Neural crest cell (in vitro differentiated cells): ENCODE data around the gene TRIM71. TPM values are rescaled to one million over a fixed set of nuclear protein-coding genes. Genes with fewer than 3 reads are reported as not detected.

Source experiments
- DNase-seq: peaks from one replicate; pipeline ENCODE4 v3.0.0; 2021; ENCODE audit warnings: low read depth, mixed read lengths, low spot score
- H3K27ac Mint-ChIP-seq: one replicate; pipeline ENCODE4 v1.8.0; 2021; ENCODE audit warnings: mild to moderate bottlenecking, mixed read lengths; ENCODE audit not compliant: unreplicated experiment
- H3K27me3 Mint-ChIP-seq: 2 replicates; pipeline ENCODE4 v1.8.0; 2021; ENCODE audit warnings: low read depth, mild to moderate bottlenecking, mixed read lengths
- H3K36me3 Mint-ChIP-seq: 2 replicates; pipeline ENCODE4 v1.8.0; 2021; ENCODE audit warnings: low read depth, mild to moderate bottlenecking, mixed read lengths
- H3K4me1 Mint-ChIP-seq: 2 replicates; pipeline ENCODE4 v1.8.0; 2021; ENCODE audit warnings: mixed read lengths
- H3K4me3 Mint-ChIP-seq: one replicate; pipeline ENCODE4 v1.8.0; 2021; ENCODE audit warnings: mild to moderate bottlenecking, mixed read lengths
- H3K9me3 Mint-ChIP-seq: 2 replicates; pipeline ENCODE4 v1.8.0; 2021; ENCODE audit warnings: mixed read lengths
- total RNA-seq: library from RNA; stranded (reverse); gene quantifications from 2 replicates; pipeline ENCODE4 v1.2.1, GENCODE V29; 2021
- TF ChIP-seq, protein P1 (sequence below): fragments of 200-600 bp; sonication (generic); conservative IDR thresholded peaks from 2 replicates; pipeline ENCODE4 v1.5.0; 2021; ENCODE audit warnings: antibody characterized with exemption, mild to moderate bottlenecking

Gene TRIM71
- total RNA-seq, 1 donor from 2014 or later: 92.4 TPM

DNA sequence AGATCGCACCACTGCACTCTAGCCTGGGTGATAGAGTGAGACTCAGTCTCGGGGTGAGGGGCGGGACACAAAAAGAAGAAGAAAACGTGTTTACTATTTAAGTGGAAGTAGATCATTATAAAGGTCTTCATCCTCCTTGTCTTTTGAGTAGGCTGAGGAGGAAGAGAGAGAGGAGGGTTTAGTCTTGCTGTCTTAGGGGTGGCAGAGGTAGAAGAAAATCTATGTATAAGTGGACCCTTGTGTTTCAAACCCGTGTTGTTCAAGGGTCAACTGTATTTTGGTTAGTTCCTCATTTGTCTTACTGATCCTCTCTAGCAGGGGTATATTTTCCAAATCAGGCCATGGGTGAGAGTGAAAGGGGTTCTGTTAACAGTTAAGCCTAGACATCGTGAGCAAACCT is 40.1 kb downstream of the TRIM71 start:
- no peaks in the 10 kb centered on the region for H3K36me3 Mint-ChIP-seq
- TF ChIP-seq, protein P1, sequence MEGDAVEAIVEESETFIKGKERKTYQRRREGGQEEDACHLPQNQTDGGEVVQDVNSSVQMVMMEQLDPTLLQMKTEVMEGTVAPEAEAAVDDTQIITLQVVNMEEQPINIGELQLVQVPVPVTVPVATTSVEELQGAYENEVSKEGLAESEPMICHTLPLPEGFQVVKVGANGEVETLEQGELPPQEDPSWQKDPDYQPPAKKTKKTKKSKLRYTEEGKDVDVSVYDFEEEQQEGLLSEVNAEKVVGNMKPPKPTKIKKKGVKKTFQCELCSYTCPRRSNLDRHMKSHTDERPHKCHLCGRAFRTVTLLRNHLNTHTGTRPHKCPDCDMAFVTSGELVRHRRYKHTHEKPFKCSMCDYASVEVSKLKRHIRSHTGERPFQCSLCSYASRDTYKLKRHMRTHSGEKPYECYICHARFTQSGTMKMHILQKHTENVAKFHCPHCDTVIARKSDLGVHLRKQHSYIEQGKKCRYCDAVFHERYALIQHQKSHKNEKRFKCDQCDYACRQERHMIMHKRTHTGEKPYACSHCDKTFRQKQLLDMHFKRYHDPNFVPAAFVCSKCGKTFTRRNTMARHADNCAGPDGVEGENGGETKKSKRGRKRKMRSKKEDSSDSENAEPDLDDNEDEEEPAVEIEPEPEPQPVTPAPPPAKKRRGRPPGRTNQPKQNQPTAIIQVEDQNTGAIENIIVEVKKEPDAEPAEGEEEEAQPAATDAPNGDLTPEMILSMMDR: no peak
- no peak for DNase-seq
- H3K27me3 Mint-ChIP-seq: no peaks in the 10 kb centered on the region
- no peaks in the 10 kb centered on the region for H3K9me3 Mint-ChIP-seq
- H3K4me1 Mint-ChIP-seq: peaks cover 78% of the 10 kb centered on the region
- H3K27ac Mint-ChIP-seq: peak overlapping the region; percentile 79
- H3K4me3 Mint-ChIP-seq: peak overlapping the region; percentile 32

DNA sequence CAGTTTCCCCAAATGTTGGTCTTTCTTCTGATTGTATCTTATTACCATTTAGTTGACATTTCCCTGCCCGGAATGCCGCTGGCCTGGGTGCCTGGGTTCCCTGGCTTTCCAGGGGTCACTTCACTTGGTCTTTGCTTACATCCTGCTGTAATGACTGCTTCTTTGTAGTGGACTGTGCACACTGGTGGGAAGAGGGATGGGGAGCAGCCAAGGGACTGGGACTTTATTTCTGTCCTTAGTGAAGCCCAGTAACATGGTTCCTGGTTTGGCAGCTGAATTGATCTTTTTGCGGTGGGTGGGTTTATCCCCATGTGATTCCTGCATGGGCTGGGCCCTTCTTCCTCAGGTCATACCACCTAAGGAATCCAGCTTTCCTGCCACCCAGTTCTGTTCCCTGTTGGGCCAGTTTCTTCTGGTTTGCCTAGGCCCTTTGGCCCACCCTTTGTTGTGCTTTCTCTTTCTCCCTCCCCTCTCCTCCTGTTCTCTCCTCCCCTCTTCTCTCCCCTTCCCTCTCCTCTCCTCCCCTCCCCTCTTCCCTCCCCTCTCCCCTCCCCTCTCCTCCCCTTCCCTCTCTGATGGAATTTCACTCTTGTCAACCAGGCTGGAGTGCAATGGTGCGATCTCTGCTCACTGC is 41.9 kb downstream of the TRIM71 start:
- Mint-ChIP-seq H3K36me3 (no peaks in the 10 kb centered on the region), H3K27me3 (no peaks in the 10 kb centered on the region), H3K4me1 (peaks cover 81% of the 10 kb centered on the region), H3K4me3 (peak overlapping the region; percentile 47), H3K27ac (no peak overlapping the region), H3K9me3 (no peaks in the 10 kb centered on the region)
- no peak for DNase-seq
- TF ChIP-seq, protein P1: no peak

DNA sequence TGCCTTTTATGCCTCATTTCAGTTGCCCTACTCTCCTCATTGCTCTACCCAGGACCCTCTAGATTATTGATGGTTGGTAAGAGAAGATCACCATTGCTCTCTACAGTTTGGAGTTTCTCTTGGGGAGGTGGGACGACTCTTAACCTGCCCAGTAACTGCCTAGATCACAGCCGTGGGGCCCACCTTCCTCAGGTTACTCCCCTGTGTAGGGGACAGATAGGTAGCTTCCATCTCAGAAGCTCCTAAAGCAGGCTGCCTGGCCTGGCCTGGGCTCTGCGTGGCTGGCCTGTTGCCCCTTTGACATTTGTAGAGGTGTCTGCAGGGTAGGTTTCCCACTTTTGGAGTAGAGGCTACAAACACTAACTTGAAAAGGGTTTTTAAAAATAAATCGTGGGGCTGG is 42.7 kb downstream of the TRIM71 start:
- Mint-ChIP-seq H3K4me1 (peaks cover 81% of the 10 kb centered on the region), H3K4me3 (no peak overlapping the region), H3K36me3 (no peaks in the 10 kb centered on the region), H3K9me3 (no peaks in the 10 kb centered on the region), H3K27me3 (no peaks in the 10 kb centered on the region), H3K27ac (no peak overlapping the region)
- no peak for DNase-seq
- TF ChIP-seq, protein P1: no peak

DNA sequence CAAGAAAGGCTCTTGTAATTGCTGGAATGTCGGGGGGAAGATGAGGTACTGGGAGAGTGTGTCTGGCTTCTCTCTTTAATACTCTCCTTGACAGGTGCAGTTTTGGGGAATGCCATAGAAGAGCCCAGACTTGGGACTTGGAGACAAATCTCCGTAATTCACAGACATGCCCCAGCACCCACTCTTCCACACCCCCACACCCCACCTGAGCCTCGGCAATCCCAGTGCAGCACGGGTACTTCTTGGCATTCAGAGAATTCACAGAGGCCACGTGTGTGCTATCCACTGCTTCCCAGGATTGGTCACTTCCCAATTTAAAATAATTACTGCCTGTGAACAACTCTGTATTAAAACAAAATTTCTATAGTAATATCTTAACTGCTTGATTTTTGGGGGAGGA is 43.9 kb downstream of the TRIM71 start:
- peak overlapping the region; percentile 58 for H3K27ac Mint-ChIP-seq

DNA sequence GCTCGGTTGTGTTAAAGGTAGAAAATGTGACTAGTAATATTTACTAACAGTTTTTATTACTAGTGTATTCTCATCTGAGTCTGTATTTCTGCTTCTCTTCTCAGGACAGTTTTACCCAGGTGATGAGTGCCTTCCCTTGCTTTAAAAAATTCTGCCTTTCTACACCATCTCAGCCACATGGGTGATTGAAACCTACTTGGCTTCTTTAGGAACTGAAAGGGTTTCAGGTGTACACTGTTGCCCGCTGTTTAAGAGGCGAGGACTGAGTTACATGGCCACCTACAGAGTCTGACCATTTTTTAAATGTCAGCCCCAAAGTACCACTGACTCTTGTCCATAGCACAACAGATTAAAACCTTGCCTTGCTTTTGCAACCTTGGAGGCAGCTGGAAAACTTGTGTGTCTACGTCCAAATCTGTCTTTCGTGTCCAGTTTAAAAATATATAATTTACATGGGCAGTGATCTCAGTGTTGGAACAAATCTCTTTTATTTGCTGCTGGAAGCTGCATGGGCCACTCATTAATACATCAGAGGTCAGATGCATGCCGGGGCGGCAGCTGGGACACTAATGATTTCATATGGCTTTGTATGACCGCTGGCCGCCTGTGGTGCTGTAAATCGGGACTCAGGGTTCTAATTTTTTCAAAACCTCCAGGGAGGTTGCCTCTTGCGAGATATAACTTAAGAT is 44.6 kb downstream of the TRIM71 start:
- Mint-ChIP-seq H3K27me3 (no peaks in the 10 kb centered on the region), H3K27ac (peak overlapping the region; percentile 16), H3K4me1 (peaks cover 86% of the 10 kb centered on the region), H3K4me3 (peak overlapping the region; percentile 62), H3K9me3 (no peaks in the 10 kb centered on the region), H3K36me3 (no peaks in the 10 kb centered on the region)
- no peak for DNase-seq
- TF ChIP-seq, protein P1: no peak

More for the DNA sequence above, 43.9 kb downstream of the TRIM71 start:
- TF ChIP-seq, protein P1: no peak
- no peaks in the 10 kb centered on the region for H3K9me3 Mint-ChIP-seq
- peak overlapping the region; percentile 62 for H3K4me3 Mint-ChIP-seq
- no peaks in the 10 kb centered on the region for H3K36me3 Mint-ChIP-seq
- DNase-seq: no peak
- no peaks in the 10 kb centered on the region for H3K27me3 Mint-ChIP-seq
- H3K4me1 Mint-ChIP-seq: peaks cover 85% of the 10 kb centered on the region
